Measurements from ENCODE around the gene ASPN.

ASPN gene

GRCh38 chr9:92482329-92482728, at the start of gene ASPN:
ASPN (minus strand) TSS chr9:92482506.
- DNase-seq (ENCODE audit: low spot score) = no peak

DNA sequence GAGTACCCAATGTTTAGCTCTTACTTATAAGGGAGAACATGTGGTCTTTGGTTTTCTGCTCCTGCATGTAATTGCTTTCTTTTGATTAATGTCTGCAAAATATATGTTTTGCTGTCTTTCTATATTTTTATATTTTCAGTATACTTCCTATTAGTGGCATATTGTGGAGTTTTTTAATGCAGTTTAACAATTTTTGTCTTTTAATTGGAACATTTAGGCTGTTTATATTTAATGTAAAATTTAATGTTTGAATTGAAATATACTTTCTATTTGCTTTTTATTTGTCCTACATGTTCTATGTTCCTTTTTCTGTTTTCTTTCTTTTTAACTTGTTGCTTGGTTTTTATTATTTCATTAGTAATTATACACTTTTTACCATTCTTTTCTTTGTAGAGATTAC, 48.6 kb upstream of the ASPN start:
- DNase-seq (ENCODE audit: low spot score) = no peak

DNA sequence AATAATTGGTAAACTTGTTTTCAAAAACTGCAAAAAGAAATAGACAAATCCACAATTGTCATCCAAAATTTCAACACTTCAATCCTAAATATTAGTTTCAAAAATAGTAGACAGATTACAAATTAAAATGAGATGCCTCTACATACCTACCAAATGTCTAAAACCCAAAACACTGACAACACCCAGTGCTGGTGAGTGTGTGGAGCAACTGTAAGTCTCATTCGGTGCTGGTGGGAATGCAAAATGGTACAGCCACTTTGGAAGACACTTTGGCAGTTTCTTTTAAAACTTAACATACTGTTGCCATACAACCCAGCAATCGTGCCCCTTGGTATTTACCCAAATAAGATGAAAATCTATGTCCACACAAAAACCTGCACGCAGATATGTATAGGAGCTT, 46.8 kb upstream of the ASPN start:
- DNase-seq (ENCODE audit: low spot score) = no peak

GRCh38 chr9:92528522-92528849, 46.2 kb upstream of the ASPN start:
- DNase-seq (ENCODE audit: low spot score) = no peak

- DNase-seq (ENCODE audit: low spot score) = no peak
Observed at GRCh38 chr9:92527832-92528521, 45.7 kb upstream of the ASPN start.

GRCh38 chr9:92527291-92527828, 45.1 kb upstream of the ASPN start:
- no peak for DNase-seq (ENCODE audit: low spot score)

DNA sequence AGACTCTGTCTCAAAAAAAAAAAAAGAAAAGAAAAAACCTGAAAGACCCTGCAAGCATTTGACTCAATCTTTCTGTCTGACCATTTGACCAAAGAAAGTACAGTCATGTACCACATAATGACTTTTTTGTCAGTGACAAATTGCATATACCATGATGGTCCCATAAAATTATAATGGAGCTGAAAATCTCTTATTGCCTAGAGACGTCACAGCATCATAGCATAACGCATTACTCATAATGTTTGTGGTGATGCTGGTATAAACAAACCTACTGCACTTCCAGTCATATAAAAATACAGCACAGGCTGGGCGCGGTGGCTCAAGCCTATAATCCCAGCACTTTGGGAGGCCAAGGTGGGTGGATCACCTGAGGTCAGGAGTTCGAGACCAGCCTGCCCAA, 43.0 kb upstream of the ASPN start:
- DNase-seq (ENCODE audit: low spot score) = no peak

GRCh38 chr9:92524881-92525280, 42.6 kb upstream of the ASPN start:
- no peak for DNase-seq (ENCODE audit: low spot score)

GRCh38 chr9:92522983-92523970, 41.0 kb upstream of the ASPN start:
- no peak for DNase-seq (ENCODE audit: low spot score)

- no peak for DNase-seq (ENCODE audit: low spot score)
Observed at GRCh38 chr9:92520837-92521236, 38.5 kb upstream of the ASPN start.

DNA sequence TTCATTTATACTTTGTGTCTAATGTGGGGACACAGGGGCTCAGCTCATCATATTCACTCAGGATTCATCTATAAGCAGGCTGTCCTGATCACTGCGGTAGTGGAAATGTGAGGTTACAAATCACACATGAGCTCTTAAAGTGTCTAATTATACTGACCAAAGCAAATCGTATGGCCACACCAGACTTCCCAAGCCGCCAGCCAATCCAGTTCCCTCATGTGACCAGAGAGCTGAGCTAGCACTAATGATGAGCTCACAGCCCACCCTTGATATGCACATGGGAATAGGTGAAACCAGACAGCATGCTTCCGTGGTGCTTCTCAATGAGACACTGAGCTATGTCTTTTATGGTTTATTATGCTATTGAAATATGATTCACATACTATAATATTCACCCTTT, 35.9 kb upstream of the ASPN start:
- DNase-seq (ENCODE audit: low spot score) = no peak

GRCh38 chr9:92517046-92517445, 34.7 kb upstream of the ASPN start:
- no peak for DNase-seq (ENCODE audit: low spot score)

DNA sequence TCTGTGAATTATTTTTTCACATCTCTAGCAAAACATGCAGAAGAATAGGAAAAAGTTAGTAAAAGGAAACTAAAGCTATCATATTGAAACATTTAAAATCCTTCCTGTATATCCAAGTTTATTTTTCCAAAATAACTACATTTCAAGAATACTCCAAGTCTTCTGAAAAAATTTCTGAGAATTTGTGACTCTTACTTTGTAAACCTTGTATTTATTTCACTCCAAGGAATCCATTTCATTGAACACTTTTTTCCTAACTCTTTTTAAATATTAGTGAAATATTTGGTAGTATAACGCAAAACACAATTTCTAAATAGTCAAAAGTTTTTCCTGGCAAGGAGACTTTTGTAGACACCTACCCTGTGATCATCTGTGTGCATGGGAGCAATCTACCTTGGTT, 34.2 kb upstream of the ASPN start:
- DNase-seq (ENCODE audit: low spot score) = no peak

DNA sequence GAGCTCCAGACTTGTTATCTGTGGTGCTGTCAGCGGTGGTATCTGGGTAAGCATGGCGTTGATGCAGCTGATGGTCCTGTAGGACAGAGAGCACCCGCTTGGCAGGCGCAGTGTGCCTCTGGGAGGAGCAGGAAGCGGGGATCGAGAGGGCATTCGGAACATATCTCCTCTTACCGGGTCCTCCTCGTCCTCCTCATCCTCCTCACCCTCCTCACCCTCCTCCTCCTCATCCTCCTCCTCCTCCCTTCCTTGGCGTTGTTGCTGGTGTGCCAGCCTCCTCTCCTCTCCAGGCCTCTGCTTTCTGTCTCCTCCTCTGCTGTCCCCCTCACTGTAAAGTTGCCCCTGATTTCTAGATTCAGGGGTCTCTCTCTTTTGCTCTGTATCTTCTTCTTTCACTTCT, 32.3 kb upstream of the ASPN start:
- DNase-seq (ENCODE audit: low spot score) = no peak

- DNase-seq (ENCODE audit: low spot score) = no peak
Observed at GRCh38 chr9:92513349-92513748, 31.0 kb upstream of the ASPN start.

- DNase-seq (ENCODE audit: low spot score) = no peak
Observed at GRCh38 chr9:92512622-92513021, 30.3 kb upstream of the ASPN start.

DNA sequence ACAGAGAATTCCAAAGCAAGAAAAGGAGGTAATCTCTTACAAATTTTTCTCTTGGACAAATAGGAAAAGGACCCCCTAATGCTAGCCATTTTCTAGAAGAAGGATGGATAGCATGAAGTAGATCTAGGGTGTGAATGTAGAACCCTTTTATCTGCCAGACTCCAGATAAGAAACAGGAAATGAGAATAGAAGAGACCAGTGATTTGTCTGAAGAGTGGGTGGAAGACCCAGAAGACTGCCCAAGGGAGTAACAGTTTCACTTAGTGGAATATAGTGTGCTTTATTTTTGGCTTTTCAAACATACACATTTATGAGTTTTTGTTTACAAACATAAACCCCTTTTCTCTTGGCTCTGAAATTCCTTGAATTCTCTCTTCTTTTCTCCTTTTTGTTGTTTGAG, 28.4 kb upstream of the ASPN start:
- DNase-seq (ENCODE audit: low spot score) = no peak

GRCh38 chr9:92509050-92509449, 26.7 kb upstream of the ASPN start:
- no peak for DNase-seq (ENCODE audit: low spot score)

DNA sequence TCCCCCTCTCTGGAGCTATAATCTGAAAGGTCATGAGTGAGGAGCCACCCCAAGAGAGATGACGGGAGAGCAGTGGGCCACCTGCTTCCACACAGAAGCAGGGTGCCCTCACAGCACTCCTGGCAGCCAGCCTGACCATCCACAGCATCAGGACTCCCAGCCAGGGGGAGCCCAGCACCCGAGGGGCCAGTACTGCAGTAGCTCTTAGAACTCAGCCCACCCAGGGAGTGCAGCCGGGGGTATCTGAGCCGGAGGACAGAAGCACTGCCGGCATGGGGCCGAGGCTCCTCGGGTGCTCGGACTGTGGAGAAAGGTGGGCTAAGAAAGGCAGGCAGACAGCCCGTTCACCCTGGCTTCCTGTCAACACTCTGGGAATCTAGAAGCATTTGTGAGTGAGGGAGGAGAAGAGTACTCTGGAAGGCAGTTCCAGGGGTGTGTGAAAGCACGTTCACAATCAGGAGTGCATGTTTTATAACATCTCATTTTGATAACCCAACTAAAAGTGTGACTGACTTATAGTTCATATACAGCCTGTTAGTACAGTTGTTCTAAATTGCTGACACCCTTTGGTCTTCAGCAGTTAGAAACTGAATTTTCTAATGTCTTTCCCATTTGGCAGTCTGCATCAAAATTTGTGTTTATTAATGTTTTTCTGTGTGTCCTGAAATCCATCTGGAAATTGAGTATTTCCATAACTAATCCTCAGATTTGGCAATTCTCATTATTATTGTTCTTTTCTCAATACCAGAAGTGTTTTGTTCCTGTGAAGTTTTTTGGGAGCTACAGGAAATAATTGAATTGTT, 25.9 kb upstream of the ASPN start:
- DNase-seq (ENCODE audit: low spot score) = no peak

GRCh38 chr9:92507496-92507895, 25.2 kb upstream of the ASPN start:
- DNase-seq (ENCODE audit: low spot score) = no peak

GRCh38 chr9:92507005-92507404, 24.7 kb upstream of the ASPN start:
- DNase-seq (ENCODE audit: low spot score) = no peak

GRCh38 chr9:92506184-92506857, 24.0 kb upstream of the ASPN start:
- no peak for DNase-seq (ENCODE audit: low spot score)
